Caco-2 (cell line): ENCODE measurements around the gene SLC44A5. TPM values are rescaled to one million over a fixed set of nuclear protein-coding genes. Genes with fewer than 3 reads are reported as not detected.

Experiments used
- BruUV-seq: library from RNA; stranded (reverse); fragments of 400-500 nt; replicated peaks from 2 replicates; lab custom pipeline; 2021; lab: Mats Ljungman, UMichigan
- CTCF ChIA-PET: fragments of 300-600 bp; sonication (Branson Sonifier 250); formaldehyde crosslinking; loops from one replicate; lab custom pipeline; 2022; ENCODE audit warnings: antibody characterized with exemption; lab: Charles Lee
- POLR2A ChIA-PET: fragments of 300-600 bp; sonication (Branson Sonifier 250); formaldehyde crosslinking; loops from one replicate; lab custom pipeline; 2022; ENCODE audit warnings: antibody characterized with exemption; lab: Charles Lee
- DNase-seq, 2 experiments: peaks; one replicate each; pipeline versions ENCODE4 v3.0.0 to v3.0.0-alpha.2; 2020 to 2022
- H3K27me3 ChIP-seq: replicated peaks from 2 replicates; pipeline ENCODE4 v1.6.0; 2011; ENCODE audit warnings: low read length; ENCODE audit not compliant: control insufficient read depth, insufficient read depth
- H3K36me3 ChIP-seq: 2 replicates; pipeline ENCODE4 v1.5.1; 2011; ENCODE audit warnings: low read length; ENCODE audit not compliant: control insufficient read depth, insufficient read depth
- H3K4me1 ChIP-seq: fragments of 250-450 bp; sonication (Bioruptor Pico); 2 replicates; pipeline ENCODE4 v1.5.1; 2020; ENCODE audit warnings: mild to moderate bottlenecking
- H3K4me3 ChIP-seq: 2 replicates; pipeline ENCODE4 v1.5.1; 2011; ENCODE audit warnings: low read depth, mild to moderate bottlenecking, control low read depth, low read length
- H3K9me3 ChIP-seq: fragments of 250-450 bp; sonication (Bioruptor Pico); 2 replicates; pipeline ENCODE4 v1.5.1; 2020; ENCODE audit warnings: mild to moderate bottlenecking, moderate library complexity
- H3K27ac Mint-ChIP-seq: one replicate; pipeline ENCODE4 v1.8.0; 2022; ENCODE audit warnings: mixed read lengths; ENCODE audit not compliant: unreplicated experiment
- H3K27me3 Mint-ChIP-seq: one replicate; pipeline ENCODE4 v1.8.0; 2022; ENCODE audit warnings: mixed read lengths; ENCODE audit not compliant: insufficient read depth, unreplicated experiment
- H3K36me3 Mint-ChIP-seq: one replicate; pipeline ENCODE4 v1.8.0; 2022; ENCODE audit warnings: mild to moderate bottlenecking, mixed read lengths; ENCODE audit not compliant: insufficient read depth, unreplicated experiment
- H3K4me1 Mint-ChIP-seq: one replicate; pipeline ENCODE4 v1.8.0; 2022; ENCODE audit warnings: low read depth, mixed read lengths; ENCODE audit not compliant: unreplicated experiment
- H3K4me3 Mint-ChIP-seq: one replicate; pipeline ENCODE4 v1.8.0; 2022; ENCODE audit warnings: mild to moderate bottlenecking, moderate library complexity, mixed read lengths; ENCODE audit not compliant: unreplicated experiment
- H3K9me3 Mint-ChIP-seq: one replicate; pipeline ENCODE4 v1.8.0; 2022; ENCODE audit warnings: mixed read lengths; ENCODE audit not compliant: unreplicated experiment
- intact Hi-C: fragments of 100-400 bp; cut with micrococcal nuclease; formaldehyde crosslinking; loops from one replicate; pipeline ENCODE4 v1.10.0; 2022; ENCODE audit not compliant: unreplicated experiment
- total RNA-seq: library from RNA; stranded (reverse); gene quantifications from 2 replicates; pipeline ENCODE4 v1.2.3, GENCODE V29; 2022
- TF ChIP-seq, protein P1 (sequence below), 2 experiments: fragments of 200-600 bp in 1 of 2; IDR thresholded peaks; 1 replicate in 1 of 2; 2 replicates in 1 of 2; pipeline versions ENCODE4 v1.5.1 to v1.8.0; 2011 to 2022; ENCODE audit warnings: antibody characterized with exemption in 1 of 2, control low read depth in 1 of 2, inconsistent platforms in 1 of 2, low read depth in 1 of 2, low read length in 1 of 2, mild to moderate bottlenecking in 1 of 2, moderate library complexity in 1 of 2; ENCODE audit not compliant: insufficient read depth in 1 of 2, severe bottlenecking in 1 of 2, unreplicated experiment in 1 of 2

Gene SLC44A5
- total RNA-seq, 1 experiment from 2014 or later: 13.6 TPM

DNA sequence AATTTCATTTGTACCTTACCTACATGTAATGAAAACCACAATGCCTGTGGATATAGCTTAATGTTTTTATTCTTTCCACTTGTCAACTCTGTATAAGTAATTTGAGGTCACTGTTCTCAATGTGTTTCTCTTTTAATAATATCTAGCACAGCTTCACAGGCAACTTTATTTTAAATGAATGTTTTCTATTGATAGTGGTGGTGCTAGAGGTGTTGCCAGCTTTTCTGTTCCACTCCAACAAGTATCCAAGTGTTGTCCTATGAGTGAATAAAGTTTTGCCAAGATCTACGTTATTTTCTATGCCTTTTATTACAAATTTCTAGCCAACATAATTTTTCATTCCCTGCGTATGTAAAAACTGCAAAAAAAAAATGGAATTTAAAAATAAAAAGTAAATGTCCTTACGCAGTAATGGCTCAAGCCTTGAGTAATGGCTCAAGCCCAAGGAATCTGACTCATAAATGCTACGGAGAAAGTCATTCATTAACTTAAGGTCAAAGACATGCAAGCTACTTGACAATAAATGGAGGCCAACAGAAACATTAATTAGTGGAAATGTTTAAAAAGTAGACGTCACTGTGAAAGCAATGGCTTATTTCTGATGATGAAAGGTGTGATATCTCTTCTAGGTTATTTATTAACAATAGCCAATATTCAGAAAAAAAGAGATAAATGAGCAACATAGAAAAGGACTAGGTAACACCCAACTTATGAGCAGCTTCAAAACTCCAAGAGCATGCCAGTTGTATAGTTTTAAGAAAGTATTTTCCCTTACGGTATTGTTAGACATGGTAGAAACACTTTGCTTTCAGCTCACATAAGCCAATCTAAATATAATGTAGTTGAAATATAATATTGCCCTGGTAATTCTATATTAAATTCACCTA, 71.4 kb downstream of the SLC44A5 start:
- H3K36me3 ChIP-seq: no peaks in the 10 kb centered on the region
- Mint-ChIP-seq H3K36me3 (no peaks in the 10 kb centered on the region), H3K9me3 (no peaks in the 10 kb centered on the region), H3K27me3 (no peaks in the 10 kb centered on the region), H3K27ac (no peak overlapping the region), H3K4me3 (no peak overlapping the region), H3K4me1 (peaks cover 8% of the 10 kb centered on the region)
- CTCF ChIA-PET: no interaction called here
- BruUV-seq: no TSS peak
- no peaks in the 10 kb centered on the region for H3K27me3 ChIP-seq
- H3K9me3 ChIP-seq: no peaks in the 10 kb centered on the region
- peaks cover 23% of the 10 kb centered on the region for H3K4me1 ChIP-seq
- POLR2A ChIA-PET: interaction anchor here (0.7 kb wide), 1 partner anchor 173 kb away, joined by 4 read pairs; no protein-coding TSS in a partner anchor
- H3K4me3 ChIP-seq: no peak overlapping the region
- TF ChIP-seq, protein P1, sequence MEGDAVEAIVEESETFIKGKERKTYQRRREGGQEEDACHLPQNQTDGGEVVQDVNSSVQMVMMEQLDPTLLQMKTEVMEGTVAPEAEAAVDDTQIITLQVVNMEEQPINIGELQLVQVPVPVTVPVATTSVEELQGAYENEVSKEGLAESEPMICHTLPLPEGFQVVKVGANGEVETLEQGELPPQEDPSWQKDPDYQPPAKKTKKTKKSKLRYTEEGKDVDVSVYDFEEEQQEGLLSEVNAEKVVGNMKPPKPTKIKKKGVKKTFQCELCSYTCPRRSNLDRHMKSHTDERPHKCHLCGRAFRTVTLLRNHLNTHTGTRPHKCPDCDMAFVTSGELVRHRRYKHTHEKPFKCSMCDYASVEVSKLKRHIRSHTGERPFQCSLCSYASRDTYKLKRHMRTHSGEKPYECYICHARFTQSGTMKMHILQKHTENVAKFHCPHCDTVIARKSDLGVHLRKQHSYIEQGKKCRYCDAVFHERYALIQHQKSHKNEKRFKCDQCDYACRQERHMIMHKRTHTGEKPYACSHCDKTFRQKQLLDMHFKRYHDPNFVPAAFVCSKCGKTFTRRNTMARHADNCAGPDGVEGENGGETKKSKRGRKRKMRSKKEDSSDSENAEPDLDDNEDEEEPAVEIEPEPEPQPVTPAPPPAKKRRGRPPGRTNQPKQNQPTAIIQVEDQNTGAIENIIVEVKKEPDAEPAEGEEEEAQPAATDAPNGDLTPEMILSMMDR (IDR thresholded peaks at IDR 0.05; ENCODE audit: insufficient read depth in 1 of 2, low read depth in 1 of 2, low read length in 1 of 2, severe bottlenecking in 1 of 2, unreplicated experiment in 1 of 2): no peak
- intact Hi-C loops: loop anchor here (5.0 kb wide), 1 partner anchor 272 kb away; no protein-coding TSS in a partner anchor
- DNase-seq: no peak

DNA sequence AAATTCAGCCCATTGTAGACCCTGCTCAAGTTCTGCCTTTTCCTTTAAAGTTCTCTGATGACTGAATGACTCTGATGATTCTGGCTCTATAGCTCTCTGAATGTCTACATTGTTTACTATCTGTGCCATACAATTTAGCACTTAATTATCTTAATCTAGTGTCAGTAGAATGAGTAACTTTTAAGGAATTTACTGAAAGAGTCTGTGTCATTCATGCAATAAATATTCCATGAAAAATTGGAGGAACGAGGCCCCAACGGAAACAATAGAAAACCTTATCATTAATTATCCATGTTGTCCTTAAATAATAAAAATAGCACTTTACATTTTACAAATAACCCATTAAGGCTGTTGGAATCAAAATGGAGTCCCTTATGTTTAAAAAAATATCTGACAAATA, 77.8 kb downstream of the SLC44A5 start:
- H3K9me3 ChIP-seq: no peaks in the 10 kb centered on the region
- no peak overlapping the region for H3K4me3 Mint-ChIP-seq
- H3K4me1 Mint-ChIP-seq: peaks cover 11% of the 10 kb centered on the region
- no peaks in the 10 kb centered on the region for H3K36me3 Mint-ChIP-seq
- no peaks in the 10 kb centered on the region for H3K27me3 Mint-ChIP-seq
- H3K27ac Mint-ChIP-seq: no peak overlapping the region
- ChIA-PET POLR2A (no interaction called here), CTCF (no interaction called here)
- intact Hi-C loops: no loop called here
- no peaks in the 10 kb centered on the region for H3K9me3 Mint-ChIP-seq
- no peak overlapping the region for H3K4me3 ChIP-seq
- H3K27me3 ChIP-seq: no peaks in the 10 kb centered on the region
- H3K4me1 ChIP-seq: no peaks in the 10 kb centered on the region
- DNase-seq: no peak
- BruUV-seq: no TSS peak
- TF ChIP-seq, protein P1 (IDR thresholded peaks at IDR 0.05; ENCODE audit: insufficient read depth in 1 of 2, low read depth in 1 of 2, low read length in 1 of 2, severe bottlenecking in 1 of 2, unreplicated experiment in 1 of 2): no peak
- H3K36me3 ChIP-seq: no peaks in the 10 kb centered on the region

DNA sequence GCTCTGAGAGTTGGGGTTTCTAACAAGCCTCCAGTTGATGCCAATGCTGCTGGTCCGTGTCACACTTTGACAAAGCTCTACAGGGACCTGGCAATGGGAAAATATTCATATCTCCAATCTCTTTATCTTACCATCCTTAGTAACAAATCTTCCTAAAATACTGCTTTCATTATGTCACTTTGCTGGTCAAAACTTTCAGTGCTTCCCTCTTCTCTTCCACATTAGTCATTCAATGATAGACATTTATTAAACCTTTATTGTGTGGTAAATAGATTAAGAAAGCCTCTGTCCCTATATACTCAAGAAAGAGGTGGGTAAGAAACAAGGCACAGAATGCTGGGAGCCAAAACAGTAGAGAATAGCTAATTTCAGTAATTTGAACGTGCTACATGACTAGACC, 79.3 kb downstream of the SLC44A5 start:
- H3K9me3 Mint-ChIP-seq: no peaks in the 10 kb centered on the region
- H3K27me3 ChIP-seq: no peaks in the 10 kb centered on the region
- H3K4me3 ChIP-seq: no peak overlapping the region
- intact Hi-C loops: no loop called here
- H3K36me3 ChIP-seq: no peaks in the 10 kb centered on the region
- TF ChIP-seq, protein P1 (IDR thresholded peaks at IDR 0.05; ENCODE audit: insufficient read depth in 1 of 2, low read depth in 1 of 2, low read length in 1 of 2, severe bottlenecking in 1 of 2, unreplicated experiment in 1 of 2): no peak
- no peaks in the 10 kb centered on the region for H3K4me1 ChIP-seq
- peaks cover 11% of the 10 kb centered on the region for H3K4me1 Mint-ChIP-seq
- no peaks in the 10 kb centered on the region for H3K9me3 ChIP-seq
- BruUV-seq: no TSS peak
- CTCF ChIA-PET: no interaction called here
- no peak for DNase-seq
- no peak overlapping the region for H3K4me3 Mint-ChIP-seq
- POLR2A ChIA-PET: interaction anchor here (0.6 kb wide), 1 partner anchor 9 kb away, joined by 3 read pairs; no protein-coding TSS in a partner anchor
- no peak overlapping the region for H3K27ac Mint-ChIP-seq
- no peaks in the 10 kb centered on the region for H3K36me3 Mint-ChIP-seq
- no peaks in the 10 kb centered on the region for H3K27me3 Mint-ChIP-seq
